PC-3 (cell line): ENCODE measurements around the gene RALGPS1.

Source experiments
- EZH2 ChIP-seq: fragments of 300-600 bp; sonication (generic); IDR thresholded peaks from one replicate; pipeline ENCODE4 v1.6.1; 2017; ENCODE audit warnings: antibody characterized with exemption, mild to moderate bottlenecking, low read length; ENCODE audit not compliant: unreplicated experiment
- TF ChIP-seq, protein P1 (sequence below): fragments of 300-600 bp; sonication (generic); conservative IDR thresholded peaks from 2 replicates; pipeline ENCODE4 v1.5.1; 2017; ENCODE audit warnings: antibody characterized with exemption, low read depth, mild to moderate bottlenecking, low read length

- TF ChIP-seq, protein P1, sequence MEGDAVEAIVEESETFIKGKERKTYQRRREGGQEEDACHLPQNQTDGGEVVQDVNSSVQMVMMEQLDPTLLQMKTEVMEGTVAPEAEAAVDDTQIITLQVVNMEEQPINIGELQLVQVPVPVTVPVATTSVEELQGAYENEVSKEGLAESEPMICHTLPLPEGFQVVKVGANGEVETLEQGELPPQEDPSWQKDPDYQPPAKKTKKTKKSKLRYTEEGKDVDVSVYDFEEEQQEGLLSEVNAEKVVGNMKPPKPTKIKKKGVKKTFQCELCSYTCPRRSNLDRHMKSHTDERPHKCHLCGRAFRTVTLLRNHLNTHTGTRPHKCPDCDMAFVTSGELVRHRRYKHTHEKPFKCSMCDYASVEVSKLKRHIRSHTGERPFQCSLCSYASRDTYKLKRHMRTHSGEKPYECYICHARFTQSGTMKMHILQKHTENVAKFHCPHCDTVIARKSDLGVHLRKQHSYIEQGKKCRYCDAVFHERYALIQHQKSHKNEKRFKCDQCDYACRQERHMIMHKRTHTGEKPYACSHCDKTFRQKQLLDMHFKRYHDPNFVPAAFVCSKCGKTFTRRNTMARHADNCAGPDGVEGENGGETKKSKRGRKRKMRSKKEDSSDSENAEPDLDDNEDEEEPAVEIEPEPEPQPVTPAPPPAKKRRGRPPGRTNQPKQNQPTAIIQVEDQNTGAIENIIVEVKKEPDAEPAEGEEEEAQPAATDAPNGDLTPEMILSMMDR, result no peak
- no peak for TF ChIP-seq EZH2
Observed at GRCh38 chr9:127189628-127190027, 275.0 kb downstream of the RALGPS1 start.
